OCI-LY1 (cell line): Measurements from ENCODE around the gene MESD.

Experiments
- CTCF ChIP-seq: fragments of 200-600 bp; sonication (generic), shearing (Covaris generic); IDR thresholded peaks from 2 replicates; pipeline ENCODE4 v1.5.1; 2017; ENCODE audit warnings: mild to moderate bottlenecking, antibody characterized with exemption, low read length, moderate library complexity, mixed read lengths
- EZH2 ChIP-seq: fragments of 200-600 bp; sonication (generic), shearing (Covaris generic); IDR thresholded peaks from 2 replicates; pipeline ENCODE4 v1.8.0; 2017; ENCODE audit warnings: borderline replicate concordance, mixed run types, mild to moderate bottlenecking, antibody characterized with exemption, low read length, moderate library complexity, mixed read lengths

GRCh38 chr15:80934761-80935221, 54.8 kb downstream of the MESD start:
- no peak for TF ChIP-seq CTCF
- no peak for TF ChIP-seq EZH2
